GM12878 (cell line): Measurements from ENCODE around the gene ATCAY. TPM values are rescaled to one million over a fixed set of nuclear protein-coding genes. Genes with fewer than 3 reads are reported as not detected.

Source experiments
- ATAC-seq: fragments of 200-7000 bp; cut with Tn5 transposase; 3 replicates; pipeline ENCODE4 v1.9.1; 2020; ENCODE audit warnings: mild to moderate bottlenecking, moderate library complexity
- BruUV-seq: library from RNA; stranded (reverse); fragments of 400-500 nt; replicated peaks from 2 replicates; lab custom pipeline; 2021; lab: Mats Ljungman, UMichigan
- CTCF ChIA-PET: fragments of 300-600 bp; sonication (Branson Sonifier 250); formaldehyde crosslinking; extraction: SDS; loops from one replicate; lab custom pipeline; 2021; ENCODE audit warnings: inconsistent platforms; lab: Yijun Ruan, JAX
- POLR2A ChIA-PET: fragments of 350-600 bp; formaldehyde crosslinking; extraction: SDS; loops from one replicate; lab custom pipeline; 2021; ENCODE audit warnings: inconsistent platforms; lab: Charles Lee
- RAD21 ChIA-PET: fragments of 300-600 bp; sonication (Branson Sonifier 250); formaldehyde crosslinking; loops from one replicate; lab custom pipeline; 2023; ENCODE audit warnings: antibody characterized with exemption; ENCODE audit not compliant: unreplicated experiment; lab: Charles Lee
- SMC1A ChIA-PET: fragments of 300-600 bp; sonication (Branson Sonifier 250); formaldehyde crosslinking; loops from one replicate; lab custom pipeline; 2023; ENCODE audit not compliant: unreplicated experiment, uncharacterized antibody; lab: Charles Lee
- DNase-seq: peaks from one replicate; pipeline ENCODE4 v3.0.0-alpha.2; 2011; ENCODE audit warnings: low read depth, low spot score
- FAIRE-seq: peaks from 3 replicates; lab custom pipeline; 2011; peaks lifted over from hg19 to GRCh38; lab: Jason Lieb, UNC
- H2AFZ ChIP-seq: 2 replicates; pipeline ENCODE4 v1.6.0; 2011; ENCODE audit warnings: low read depth, low read length, control low read depth; ENCODE audit not compliant: control insufficient read depth
- H3K27ac ChIP-seq: 2 replicates; pipeline ENCODE4 v1.5.1; 2011; ENCODE audit warnings: control low read depth; ENCODE audit not compliant: control insufficient read depth, insufficient read depth
- H3K27me3 ChIP-seq, 2 experiments: replicated peaks in 1 of 2; 2 replicates each; pipeline versions ENCODE4 v1.6.0 to v1.6.1; 2011; ENCODE audit warnings: low read length in 1 of 2; ENCODE audit not compliant: control insufficient read depth in 2 of 2, insufficient read depth in 2 of 2
- H3K36me3 ChIP-seq, 2 experiments: 2 replicates each; pipeline ENCODE4 v1.5.1; 2011; ENCODE audit warnings: low read length in 1 of 2; ENCODE audit not compliant: control insufficient read depth in 2 of 2, insufficient read depth in 2 of 2
- H3K4me1 ChIP-seq: 2 replicates; pipeline ENCODE4 v1.6.1; 2011; ENCODE audit warnings: mild to moderate bottlenecking, low read length, moderate library complexity, mixed read lengths; ENCODE audit not compliant: control insufficient read depth, insufficient read depth
- H3K4me2 ChIP-seq: 2 replicates; pipeline ENCODE4 v1.6.0; 2011; ENCODE audit warnings: control low read depth; ENCODE audit not compliant: control insufficient read depth, insufficient read depth
- H3K4me3 ChIP-seq: fragments of 200-600 bp; sonication (generic); 2 replicates; pipeline ENCODE4 v1.5.1; 2016
- H3K79me2 ChIP-seq: 2 replicates; pipeline ENCODE4 v1.6.0; 2011; ENCODE audit warnings: low read length; ENCODE audit not compliant: control insufficient read depth, insufficient read depth
- H3K9ac ChIP-seq: 2 replicates; pipeline ENCODE4 v1.8.0; 2011; ENCODE audit warnings: low read length, control low read depth, mixed read lengths; ENCODE audit not compliant: control insufficient read depth, insufficient read depth
- H3K9me3 ChIP-seq: replicated peaks from 3 replicates; pipeline ENCODE4 v1.5.1; 2011; ENCODE audit warnings: mild to moderate bottlenecking, low read length; ENCODE audit not compliant: control insufficient read depth, insufficient read depth
- H4K20me1 ChIP-seq: 2 replicates; pipeline ENCODE4 v1.6.0; 2011; ENCODE audit not compliant: control insufficient read depth, insufficient read depth
- BCL11A ChIP-seq: IDR thresholded peaks from 2 replicates; pipeline ENCODE4 v1.6.1; 2011; ENCODE audit warnings: low read depth, low read length
- CREB1 ChIP-seq: IDR thresholded peaks from 2 replicates; pipeline ENCODE4 v1.6.1; 2012; ENCODE audit warnings: low read depth, mild to moderate bottlenecking, inconsistent platforms
- HDAC6 ChIP-seq: fragments of 200-600 bp; sonication (generic); IDR thresholded peaks from one replicate; pipeline ENCODE4 v1.8.0; 2017; ENCODE audit warnings: antibody characterized with exemption; ENCODE audit not compliant: unreplicated experiment
- RB1 ChIP-seq: fragments of 450-650 bp; formaldehyde crosslinking; IDR thresholded peaks from 2 replicates; pipeline ENCODE4 v1.6.1; 2017; ENCODE audit warnings: mild to moderate bottlenecking, borderline replicate concordance
- SIX5 ChIP-seq: IDR thresholded peaks from 2 replicates; pipeline ENCODE4 v1.6.1; 2011; ENCODE audit warnings: mild to moderate bottlenecking, low read depth, low read length, moderate library complexity; ENCODE audit not compliant: severe bottlenecking
- ZNF207 ChIP-seq: fragments of 450-650 bp; IDR thresholded peaks from 2 replicates; pipeline ENCODE4 v1.6.1; 2014; ENCODE audit warnings: antibody characterized with exemption, mild to moderate bottlenecking, borderline replicate concordance
- WGBS: methylation state at CpG from one replicate; pipeline ENCODE4 v1.1.6; 2016; ENCODE audit warnings: low lambda C conversion rate; ENCODE audit not compliant: insufficient replicate concordance, insufficient coverage; ENCODE audit errors: missing lambda C conversion rate; 5-methylcytosine and 5-hydroxymethylcytosine counted together
- in situ Hi-C: fragments of 300-500 bp; cut with MboI; formaldehyde crosslinking; loops from 9 replicates; pipeline ENCODE4 v1.14.3; 2018; ENCODE audit warnings: mixed read lengths
- intact Hi-C: fragments of 100-400 bp; cut with micrococcal nuclease; formaldehyde crosslinking; loops from one replicate; pipeline ENCODE4 v1.14.2; 2022; ENCODE audit not compliant: unreplicated experiment
- polyA plus RNA-seq, 11 experiments: library from polyadenylated mRNA; depleted of rRNA in 4 of 11; unstranded in 6 of 11; stranded (reverse) in 5 of 11; fragments of >200 nt; fragmentation: Nextera tagmentation in 4 of 11; fragmentation: Illumina TruSeq in 1 of 11; extraction: Ambion mirVana in 4 of 11; extraction: Trizol in 1 of 11; gene quantifications; 1 replicate in 1 of 11; 2 replicates in 10 of 11; pipeline versions ENCODE4 v1.2.1 to v1.2.3, GENCODE V29; 2011 to 2016; ENCODE audit warnings: inconsistent platforms in 2 of 11, missing spikeins in 2 of 11, low read depth in 1 of 11
- total RNA-seq, 4 experiments: library from RNA; depleted of rRNA in 3 of 4; stranded (reverse); fragments of >200 nt in 3 of 4; fragmentation: Illumina TruSeq in 1 of 4; extraction: Trizol in 1 of 4; gene quantifications; 2 replicates each; pipeline versions ENCODE4 v1.2.1 to v1.2.3, GENCODE V29; 2013 to 2021
- TF ChIP-seq, protein P1 (sequence below): fragments of 450-650 bp; IDR thresholded peaks from 2 replicates; pipeline ENCODE4 v1.6.1; 2016; ENCODE audit warnings: mild to moderate bottlenecking
- TF ChIP-seq, protein P2 (sequence below): fragments of 450-650 bp; formaldehyde crosslinking; IDR thresholded peaks from 2 replicates; pipeline ENCODE4 v1.4.0; 2020; ENCODE audit warnings: mild to moderate bottlenecking, moderate library complexity
- TF ChIP-seq, protein P3 (sequence below): IDR thresholded peaks from 2 replicates; pipeline ENCODE4 v1.6.1; 2011; ENCODE audit warnings: low read depth, mild to moderate bottlenecking, low read length, moderate library complexity, borderline replicate concordance; ENCODE audit errors: extremely low read depth
- TF ChIP-seq, protein P4 (sequence below): IDR thresholded peaks from 2 replicates; pipeline ENCODE4 v1.6.1; 2011; ENCODE audit warnings: borderline replicate concordance, low read depth, mild to moderate bottlenecking, moderate library complexity, low read length; ENCODE audit not compliant: insufficient read depth, poor library complexity, severe bottlenecking
- TF ChIP-seq, protein P5 (sequence below): IDR thresholded peaks from 2 replicates; pipeline ENCODE4 v1.6.1; 2012; ENCODE audit warnings: improper control_type of control experiment, low read depth, low read length; ENCODE audit not compliant: insufficient replicate concordance

Gene ATCAY
- total and polyA plus RNA-seq, 10 of the 15 experiments (the other 5 are each of a cell fraction or from before 2014, with no cell fraction given) = under 0.01 to 0.04 (median 0.02) TPM; not detected in 4

DNA sequence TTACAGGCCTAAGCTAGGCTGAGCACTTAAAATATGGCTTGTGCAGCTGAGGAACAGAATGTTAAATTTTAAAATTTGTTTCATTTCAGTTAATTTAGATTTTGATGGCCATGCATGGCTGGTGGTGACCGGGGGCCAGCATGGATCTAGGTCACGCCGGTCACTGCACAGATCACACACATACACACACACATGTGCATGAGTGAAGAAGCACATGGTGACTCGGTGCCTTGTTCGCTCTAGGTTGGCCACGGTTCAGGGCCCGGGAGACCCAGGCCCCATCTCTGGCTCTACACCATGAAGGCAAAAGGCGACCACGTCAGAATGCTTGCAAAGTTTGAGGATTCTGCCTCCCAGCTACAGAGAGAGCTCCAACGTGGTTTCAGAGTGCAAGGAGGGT is 39.7 kb upstream of the ATCAY start:
- Histone ChIP-seq H3K4me3 (no peak overlapping the region), H3K4me2 (no peak overlapping the region), H3K79me2 (no peaks in the 10 kb centered on the region), H3K36me3 (no peaks in the 10 kb centered on the region), H2AFZ (no peak overlapping the region), H4K20me1 (no peaks in the 10 kb centered on the region), H3K27ac (no peak overlapping the region), H3K4me1 (no peaks in the 10 kb centered on the region), H3K9me3 (no peaks in the 10 kb centered on the region; the same call in 2 of the 3 replicates), H3K9ac (no peak overlapping the region), H3K27me3 (no peaks in the 10 kb centered on the region; a peak in 1 of 4 replicates)
- FAIRE-seq (no peak), ATAC-seq (no peak), DNase-seq (no peak)
- POLR2A ChIA-PET = no interaction called here
- intact Hi-C loops = no loop called here
- 48% methylated on average over 10 of the region's 10 CpGs for WGBS
- RAD21 ChIA-PET = interaction anchor here (0.6 kb wide), 1 partner anchor 1098 kb away, joined by 4 read pairs; no protein-coding TSS in a partner anchor
- CTCF ChIA-PET = interaction anchor here (1.5 kb wide), 1 partner anchor 19 kb away, joined by 4 read pairs; no protein-coding TSS in a partner anchor
- in situ Hi-C loops = no loop called here
- SMC1A ChIA-PET = no interaction called here
- BruUV-seq = no TSS peak
- TF ChIP-seq, protein P1, sequence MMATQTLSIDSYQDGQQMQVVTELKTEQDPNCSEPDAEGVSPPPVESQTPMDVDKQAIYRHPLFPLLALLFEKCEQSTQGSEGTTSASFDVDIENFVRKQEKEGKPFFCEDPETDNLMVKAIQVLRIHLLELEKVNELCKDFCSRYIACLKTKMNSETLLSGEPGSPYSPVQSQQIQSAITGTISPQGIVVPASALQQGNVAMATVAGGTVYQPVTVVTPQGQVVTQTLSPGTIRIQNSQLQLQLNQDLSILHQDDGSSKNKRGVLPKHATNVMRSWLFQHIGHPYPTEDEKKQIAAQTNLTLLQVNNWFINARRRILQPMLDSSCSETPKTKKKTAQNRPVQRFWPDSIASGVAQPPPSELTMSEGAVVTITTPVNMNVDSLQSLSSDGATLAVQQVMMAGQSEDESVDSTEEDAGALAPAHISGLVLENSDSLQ = no peak
- no peak for TF ChIP-seq CREB1
- no peak for TF ChIP-seq SIX5
- TF ChIP-seq, protein P2, sequence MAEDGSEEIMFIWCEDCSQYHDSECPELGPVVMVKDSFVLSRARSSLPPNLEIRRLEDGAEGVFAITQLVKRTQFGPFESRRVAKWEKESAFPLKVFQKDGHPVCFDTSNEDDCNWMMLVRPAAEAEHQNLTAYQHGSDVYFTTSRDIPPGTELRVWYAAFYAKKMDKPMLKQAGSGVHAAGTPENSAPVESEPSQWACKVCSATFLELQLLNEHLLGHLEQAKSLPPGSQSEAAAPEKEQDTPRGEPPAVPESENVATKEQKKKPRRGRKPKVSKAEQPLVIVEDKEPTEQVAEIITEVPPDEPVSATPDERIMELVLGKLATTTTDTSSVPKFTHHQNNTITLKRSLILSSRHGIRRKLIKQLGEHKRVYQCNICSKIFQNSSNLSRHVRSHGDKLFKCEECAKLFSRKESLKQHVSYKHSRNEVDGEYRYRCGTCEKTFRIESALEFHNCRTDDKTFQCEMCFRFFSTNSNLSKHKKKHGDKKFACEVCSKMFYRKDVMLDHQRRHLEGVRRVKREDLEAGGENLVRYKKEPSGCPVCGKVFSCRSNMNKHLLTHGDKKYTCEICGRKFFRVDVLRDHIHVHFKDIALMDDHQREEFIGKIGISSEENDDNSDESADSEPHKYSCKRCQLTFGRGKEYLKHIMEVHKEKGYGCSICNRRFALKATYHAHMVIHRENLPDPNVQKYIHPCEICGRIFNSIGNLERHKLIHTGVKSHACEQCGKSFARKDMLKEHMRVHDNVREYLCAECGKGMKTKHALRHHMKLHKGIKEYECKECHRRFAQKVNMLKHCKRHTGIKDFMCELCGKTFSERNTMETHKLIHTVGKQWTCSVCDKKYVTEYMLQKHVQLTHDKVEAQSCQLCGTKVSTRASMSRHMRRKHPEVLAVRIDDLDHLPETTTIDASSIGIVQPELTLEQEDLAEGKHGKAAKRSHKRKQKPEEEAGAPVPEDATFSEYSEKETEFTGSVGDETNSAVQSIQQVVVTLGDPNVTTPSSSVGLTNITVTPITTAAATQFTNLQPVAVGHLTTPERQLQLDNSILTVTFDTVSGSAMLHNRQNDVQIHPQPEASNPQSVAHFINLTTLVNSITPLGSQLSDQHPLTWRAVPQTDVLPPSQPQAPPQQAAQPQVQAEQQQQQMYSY (CRISPR knock-in tag) = no peak
- no peak for TF ChIP-seq RB1
- TF ChIP-seq, protein P3, sequence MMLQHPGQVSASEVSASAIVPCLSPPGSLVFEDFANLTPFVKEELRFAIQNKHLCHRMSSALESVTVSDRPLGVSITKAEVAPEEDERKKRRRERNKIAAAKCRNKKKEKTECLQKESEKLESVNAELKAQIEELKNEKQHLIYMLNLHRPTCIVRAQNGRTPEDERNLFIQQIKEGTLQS = no peak
- TF ChIP-seq BCL11A = no peak
- TF ChIP-seq, protein P4, sequence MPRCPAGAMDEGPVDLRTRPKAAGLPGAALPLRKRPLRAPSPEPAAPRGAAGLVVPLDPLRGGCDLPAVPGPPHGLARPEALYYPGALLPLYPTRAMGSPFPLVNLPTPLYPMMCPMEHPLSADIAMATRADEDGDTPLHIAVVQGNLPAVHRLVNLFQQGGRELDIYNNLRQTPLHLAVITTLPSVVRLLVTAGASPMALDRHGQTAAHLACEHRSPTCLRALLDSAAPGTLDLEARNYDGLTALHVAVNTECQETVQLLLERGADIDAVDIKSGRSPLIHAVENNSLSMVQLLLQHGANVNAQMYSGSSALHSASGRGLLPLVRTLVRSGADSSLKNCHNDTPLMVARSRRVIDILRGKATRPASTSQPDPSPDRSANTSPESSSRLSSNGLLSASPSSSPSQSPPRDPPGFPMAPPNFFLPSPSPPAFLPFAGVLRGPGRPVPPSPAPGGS = no peak
- TF ChIP-seq ZNF207 = no peak
- no peak for TF ChIP-seq HDAC6
- TF ChIP-seq, protein P5, sequence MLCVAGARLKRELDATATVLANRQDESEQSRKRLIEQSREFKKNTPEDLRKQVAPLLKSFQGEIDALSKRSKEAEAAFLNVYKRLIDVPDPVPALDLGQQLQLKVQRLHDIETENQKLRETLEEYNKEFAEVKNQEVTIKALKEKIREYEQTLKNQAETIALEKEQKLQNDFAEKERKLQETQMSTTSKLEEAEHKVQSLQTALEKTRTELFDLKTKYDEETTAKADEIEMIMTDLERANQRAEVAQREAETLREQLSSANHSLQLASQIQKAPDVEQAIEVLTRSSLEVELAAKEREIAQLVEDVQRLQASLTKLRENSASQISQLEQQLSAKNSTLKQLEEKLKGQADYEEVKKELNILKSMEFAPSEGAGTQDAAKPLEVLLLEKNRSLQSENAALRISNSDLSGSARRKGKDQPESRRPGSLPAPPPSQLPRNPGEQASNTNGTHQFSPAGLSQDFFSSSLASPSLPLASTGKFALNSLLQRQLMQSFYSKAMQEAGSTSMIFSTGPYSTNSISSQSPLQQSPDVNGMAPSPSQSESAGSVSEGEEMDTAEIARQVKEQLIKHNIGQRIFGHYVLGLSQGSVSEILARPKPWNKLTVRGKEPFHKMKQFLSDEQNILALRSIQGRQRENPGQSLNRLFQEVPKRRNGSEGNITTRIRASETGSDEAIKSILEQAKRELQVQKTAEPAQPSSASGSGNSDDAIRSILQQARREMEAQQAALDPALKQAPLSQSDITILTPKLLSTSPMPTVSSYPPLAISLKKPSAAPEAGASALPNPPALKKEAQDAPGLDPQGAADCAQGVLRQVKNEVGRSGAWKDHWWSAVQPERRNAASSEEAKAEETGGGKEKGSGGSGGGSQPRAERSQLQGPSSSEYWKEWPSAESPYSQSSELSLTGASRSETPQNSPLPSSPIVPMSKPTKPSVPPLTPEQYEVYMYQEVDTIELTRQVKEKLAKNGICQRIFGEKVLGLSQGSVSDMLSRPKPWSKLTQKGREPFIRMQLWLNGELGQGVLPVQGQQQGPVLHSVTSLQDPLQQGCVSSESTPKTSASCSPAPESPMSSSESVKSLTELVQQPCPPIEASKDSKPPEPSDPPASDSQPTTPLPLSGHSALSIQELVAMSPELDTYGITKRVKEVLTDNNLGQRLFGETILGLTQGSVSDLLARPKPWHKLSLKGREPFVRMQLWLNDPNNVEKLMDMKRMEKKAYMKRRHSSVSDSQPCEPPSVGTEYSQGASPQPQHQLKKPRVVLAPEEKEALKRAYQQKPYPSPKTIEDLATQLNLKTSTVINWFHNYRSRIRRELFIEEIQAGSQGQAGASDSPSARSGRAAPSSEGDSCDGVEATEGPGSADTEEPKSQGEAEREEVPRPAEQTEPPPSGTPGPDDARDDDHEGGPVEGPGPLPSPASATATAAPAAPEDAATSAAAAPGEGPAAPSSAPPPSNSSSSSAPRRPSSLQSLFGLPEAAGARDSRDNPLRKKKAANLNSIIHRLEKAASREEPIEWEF = no peak
